ENCODE data around the gene LRRC55. TPM values are rescaled to one million over a fixed set of nuclear protein-coding genes. Genes with fewer than 3 reads are reported as not detected.

Gene LRRC55
- polyA plus RNA-seq, 1 of the 3 experiments (the other 2 are of a cell fraction) = not detected

GRCh38 chr11:57214494-57214893 is 32.7 kb downstream of the LRRC55 start:
- H3K27me3 ChIP-seq (ENCODE audit: insufficient read depth) = no peaks in the 10 kb centered on the region
- no peaks in the 10 kb centered on the region for H3K36me3 ChIP-seq (replicated peaks in 1 of 2; ENCODE audit: control insufficient read depth in 1 of 2, insufficient read depth in 2 of 2, low read length in 1 of 2)
- H3K9me3 ChIP-seq = no peaks in the 10 kb centered on the region
- H3K9ac ChIP-seq = no peak overlapping the region
- WGBS (ENCODE audit: low lambda C conversion rate) = 25% methylated on average over 3 of the region's 3 CpGs
- H4K20me1 ChIP-seq (ENCODE audit: insufficient read depth) = no peaks in the 10 kb centered on the region
- H3K4me2 ChIP-seq = peak overlapping the region; percentile 11; the same call in 1 of the 2 replicates
- peaks cover 4 to 16% of the 10 kb centered on the region in 2 experiments; a peak in 2 of 4 replicates for H3K4me1 ChIP-seq (ENCODE audit: control insufficient read depth in 1 of 2, insufficient read depth in 2 of 2, low read depth in 1 of 2, low read length in 1 of 2)
- CTCF ChIA-PET = no interaction called here
- no peaks in the 10 kb centered on the region for H3F3A ChIP-seq (replicated peaks; ENCODE audit: insufficient read depth)
- H3K4me3 ChIP-seq (ENCODE audit: low read depth in 2 of 2, low read length in 1 of 2) = no peak overlapping the region
- H2AFZ ChIP-seq (ENCODE audit: low read depth) = peak overlapping the region; percentile 83
- POLR2A ChIA-PET = no interaction called here
- DNase-seq = no peak
- TF ChIP-seq PBX3 (IDR thresholded peaks at IDR 0.05) = no peak
- TF ChIP-seq FOSL2 (IDR thresholded peaks at IDR 0.05; ENCODE audit: borderline replicate concordance, low read depth) = peak; percentile 41; the same call in 1 of the 2 replicates
- H3K79me2 ChIP-seq (ENCODE audit: insufficient read depth) = no peaks in the 10 kb centered on the region
- peak overlapping the region in 1 of 2 experiments; percentile 13; a peak in 1 of 4 replicates for H3K27ac ChIP-seq (ENCODE audit: low read depth in 2 of 2, low read length in 1 of 2)
- H3K9me2 ChIP-seq = no peaks in the 10 kb centered on the region

GRCh38 chr11:57216463-57216862 is 34.7 kb downstream of the LRRC55 start:
- H3K4me2 ChIP-seq = no peak overlapping the region
- ChIA-PET POLR2A (no interaction called here), CTCF (interaction anchor here (1.0 to 1.3 kb wide), 2 partner anchors 12 to 23 kb away, joined by 3 to 4 read pairs; no protein-coding TSS in a partner anchor)
- H3K9me2 ChIP-seq = no peaks in the 10 kb centered on the region
- no peak overlapping the region for H2AFZ ChIP-seq (ENCODE audit: low read depth)
- H3K27me3 ChIP-seq (ENCODE audit: insufficient read depth) = no peaks in the 10 kb centered on the region
- no peaks in the 10 kb centered on the region for H3K79me2 ChIP-seq (ENCODE audit: insufficient read depth)
- H3K9me3 ChIP-seq = no peaks in the 10 kb centered on the region
- H3F3A ChIP-seq (replicated peaks; ENCODE audit: insufficient read depth) = no peaks in the 10 kb centered on the region
- H3K4me1 ChIP-seq (ENCODE audit: control insufficient read depth in 1 of 2, insufficient read depth in 2 of 2, low read depth in 1 of 2, low read length in 1 of 2) = peaks cover 4 to 21% of the 10 kb centered on the region in 2 experiments; a peak in 2 of 4 replicates
- H3K36me3 ChIP-seq (replicated peaks in 1 of 2; ENCODE audit: control insufficient read depth in 1 of 2, insufficient read depth in 2 of 2, low read length in 1 of 2) = no peaks in the 10 kb centered on the region
- no peak overlapping the region for H3K9ac ChIP-seq
- no peaks in the 10 kb centered on the region for H4K20me1 ChIP-seq (ENCODE audit: insufficient read depth)
- no peak for DNase-seq
- TF ChIP-seq PBX3 (IDR thresholded peaks at IDR 0.05) (no peak), SIN3A (IDR thresholded peaks at IDR 0.05; ENCODE audit: borderline replicate concordance, low read depth, low read length) (no peak), CHD2 (IDR thresholded peaks at IDR 0.05; ENCODE audit: low read length, partially characterized antibody) (no peak), FOXJ3 (CRISPR knock-in tag; IDR thresholded peaks at IDR 0.05) (no peak), JUND (IDR thresholded peaks at IDR 0.05) (no peak), FOSL2 (IDR thresholded peaks at IDR 0.05; ENCODE audit: borderline replicate concordance, low read depth) (no peak), USF2 (IDR thresholded peaks at IDR 0.05; ENCODE audit: borderline replicate concordance, low read depth, low read length) (no peak), EP300 (IDR thresholded peaks at IDR 0.05; ENCODE audit: borderline replicate concordance in 1 of 2, low read depth in 1 of 2, low read length in 1 of 2) (no peak)
- H3K27ac ChIP-seq (ENCODE audit: low read depth in 2 of 2, low read length in 1 of 2) = no peak overlapping the region
- no peak overlapping the region for H3K4me3 ChIP-seq (ENCODE audit: low read depth in 2 of 2, low read length in 1 of 2)
- WGBS (ENCODE audit: low lambda C conversion rate) = 58% methylated on average over 4 of the region's 4 CpGs

All from SK-N-SH (cell line).